Endothelial cell of umbilical vein (primary cell): ENCODE measurements around the gene ZNF24. TPM values are rescaled to one million over a fixed set of nuclear protein-coding genes. Genes with fewer than 3 reads are reported as not detected.

Source experiments
- BruUV-seq: library from RNA; stranded (reverse); fragments of 400-500 nt; replicated peaks from 2 replicates; lab custom pipeline; 2021; lab: Mats Ljungman, UMichigan
- CTCF ChIA-PET: fragments of 300-600, 350-600 bp; sonication (Branson Sonifier 250); formaldehyde crosslinking; loops from one replicate; lab custom pipeline; 2021; ENCODE audit warnings: antibody characterized with exemption, inconsistent platforms; lab: Charles Lee
- POLR2A ChIA-PET: fragments of 300-600, 350-600 bp; sonication (Branson Sonifier 250); formaldehyde crosslinking; loops from one replicate; lab custom pipeline; 2021; ENCODE audit warnings: antibody characterized with exemption, inconsistent platforms; lab: Charles Lee
- DNase-seq: peaks from one replicate; pipeline ENCODE4 v3.0.0-alpha.2; 2011; ENCODE audit warnings: low read depth, low spot score
- FAIRE-seq: peaks from 2 replicates; lab custom pipeline; 2011; peaks lifted over from hg19 to GRCh38; lab: Jason Lieb, UNC
- H2AFZ ChIP-seq: 2 replicates; pipeline ENCODE4 v1.6.0; 2012; ENCODE audit warnings: low read depth, low read length, control low read depth, inconsistent platforms
- H3K27ac ChIP-seq: 2 replicates; pipeline ENCODE4 v1.5.1; 2011; ENCODE audit warnings: low read depth, mild to moderate bottlenecking, control low read depth, low read length, moderate library complexity; ENCODE audit not compliant: insufficient read depth
- H3K27me3 ChIP-seq, 2 experiments: 2 replicates each; pipeline versions ENCODE4 v1.6.0 to v1.6.1; 2011; ENCODE audit warnings: low read length in 2 of 2, mixed read lengths in 1 of 2; ENCODE audit not compliant: control insufficient read depth in 2 of 2, insufficient read depth in 2 of 2
- H3K36me3 ChIP-seq, 2 experiments: 2 replicates in 1 of 2; 3 replicates in 1 of 2; pipeline ENCODE4 v1.5.1; 2011; ENCODE audit warnings: low read length in 2 of 2, mild to moderate bottlenecking in 1 of 2, moderate library complexity in 1 of 2; ENCODE audit not compliant: control insufficient read depth in 2 of 2, insufficient read depth in 2 of 2; ENCODE audit errors: extremely low read depth in 1 of 2
- H3K4me1 ChIP-seq: 3 replicates; pipeline ENCODE4 v1.5.1; 2011; ENCODE audit warnings: mild to moderate bottlenecking, low read length; ENCODE audit not compliant: control insufficient read depth, insufficient read depth; ENCODE audit errors: extremely low read depth
- H3K4me2 ChIP-seq: 2 replicates; pipeline ENCODE4 v1.6.1; 2011; ENCODE audit warnings: low read length, control low read depth, mixed read lengths; ENCODE audit not compliant: insufficient read depth
- H3K4me3 ChIP-seq, 3 experiments: fragments of 200-600 bp in 1 of 3; sonication (generic), shearing (Covaris generic) in 1 of 3; replicated peaks in 1 of 3; 2 replicates each; pipeline ENCODE4 v1.5.1; 2011 to 2016; ENCODE audit warnings: control low read depth in 3 of 3, low read length in 3 of 3, mild to moderate bottlenecking in 2 of 3, inconsistent platforms in 1 of 3, low read depth in 1 of 3, moderate library complexity in 1 of 3; ENCODE audit not compliant: insufficient read depth in 1 of 3
- H3K79me2 ChIP-seq: 2 replicates; pipeline ENCODE4 v1.6.0; 2012; ENCODE audit warnings: low read length, inconsistent platforms; ENCODE audit not compliant: control insufficient read depth, insufficient read depth
- H3K9ac ChIP-seq: replicated peaks from 2 replicates; pipeline ENCODE3; 2011; ENCODE audit warnings: low read length, control low read depth; ENCODE audit not compliant: insufficient read depth; ENCODE audit errors: extremely low read depth
- H3K9me1 ChIP-seq: replicated peaks from 3 replicates; pipeline ENCODE4 v1.6.0; 2011; ENCODE audit warnings: mild to moderate bottlenecking, low read length; ENCODE audit not compliant: control insufficient read depth, insufficient read depth; ENCODE audit errors: extremely low read depth
- H3K9me3 ChIP-seq: replicated peaks from 2 replicates; pipeline ENCODE4 v1.5.1; 2012; ENCODE audit warnings: low read length, inconsistent platforms; ENCODE audit not compliant: control insufficient read depth, insufficient read depth
- H4K20me1 ChIP-seq: replicated peaks from 2 replicates; pipeline ENCODE3; 2011; ENCODE audit warnings: mild to moderate bottlenecking, low read length; ENCODE audit not compliant: control insufficient read depth, insufficient read depth; ENCODE audit errors: extremely low read depth
- CTCF ChIP-seq, 2 donors: IDR thresholded peaks; 1 replicate in 1 of 2; 2 replicates in 1 of 2; pipeline ENCODE4 v1.5.1; 2011; ENCODE audit warnings: low read length in 2 of 2, mild to moderate bottlenecking in 2 of 2, moderate library complexity in 2 of 2, control low read depth in 1 of 2, inconsistent platforms in 1 of 2, low read depth in 1 of 2; ENCODE audit not compliant: insufficient read depth in 1 of 2; ENCODE audit errors: extremely low read depth in 1 of 2
- EZH2 ChIP-seq: IDR thresholded peaks from 2 replicates; pipeline ENCODE4 v1.6.1; 2012; ENCODE audit warnings: borderline replicate concordance, low read depth, mild to moderate bottlenecking, moderate library complexity, low read length, inconsistent platforms; ENCODE audit not compliant: severe bottlenecking
- FOS ChIP-seq: IDR thresholded peaks from 2 replicates; pipeline ENCODE4 v1.6.1; 2011; ENCODE audit warnings: mild to moderate bottlenecking, low read length, moderate library complexity, borderline replicate concordance; ENCODE audit not compliant: insufficient read depth
- GATA2 ChIP-seq: IDR thresholded peaks from 2 replicates; pipeline ENCODE4 v1.7.0; 2011; ENCODE audit warnings: low read depth, mild to moderate bottlenecking, moderate library complexity, mixed read lengths, low read length; ENCODE audit not compliant: insufficient read length, insufficient read depth
- JUN ChIP-seq: IDR thresholded peaks from 2 replicates; pipeline ENCODE4 v1.6.1; 2011; ENCODE audit warnings: borderline replicate concordance, low read depth; ENCODE audit not compliant: insufficient read length, insufficient read depth
- MAX ChIP-seq: IDR thresholded peaks from 2 replicates; pipeline ENCODE4 v1.6.1; 2011; ENCODE audit not compliant: insufficient read depth, insufficient read length
- MYC ChIP-seq: IDR thresholded peaks from one replicate; pipeline ENCODE4 v1.6.1; 2011; ENCODE audit warnings: mild to moderate bottlenecking, low read depth, low read length
- POLR2A ChIP-seq: IDR thresholded peaks from 2 replicates; pipeline ENCODE4 v1.6.1; 2012; ENCODE audit warnings: low read depth, mild to moderate bottlenecking, control low read depth, low read length
- POLR2AphosphoS5 ChIP-seq: IDR thresholded peaks from 2 replicates; pipeline ENCODE4 v1.6.1; 2012; ENCODE audit warnings: low read depth, mild to moderate bottlenecking, control low read depth, low read length, moderate library complexity; ENCODE audit not compliant: insufficient read depth
- dilution Hi-C: fragments of 300-500 bp; cut with MboI; formaldehyde crosslinking; loops from one replicate; pipeline ENCODE4 v1.15.0; 2019; ENCODE audit warnings: low sequenced_read_pairs; ENCODE audit not compliant: extremely low pct_ligation_motif_present
- intact Hi-C: fragments of 100-400 bp; cut with micrococcal nuclease; formaldehyde crosslinking; loops from one replicate; pipeline ENCODE4 v1.10.0; 2022
- polyA plus RNA-seq, 4 experiments: library from polyadenylated mRNA; depleted of rRNA in 3 of 4; stranded (reverse) in 3 of 4; unstranded in 1 of 4; fragments of >200 nt; gene quantifications; 2 replicates each; pipeline versions ENCODE4 v1.2.1 to v1.2.3, GENCODE V29; 2011 to 2012; ENCODE audit warnings: missing spikeins in 1 of 4
- total RNA-seq: library from RNA; stranded (reverse); gene quantifications from 2 replicates; pipeline ENCODE4 v1.2.3, GENCODE V29; 2021

Gene ZNF24
- total and polyA plus RNA-seq, 2 donors (not counting 3 experiments of a cell fraction or from before 2014, with no cell fraction given) = 10.3 to 40.2 TPM

- Histone ChIP-seq H3K9me1 (no peaks in the 10 kb centered on the region), H4K20me1 (no peaks in the 10 kb centered on the region), H3K36me3 (peaks cover 15 to 21% of the 10 kb centered on the region in 2 experiments), H3K27ac (no peak overlapping the region), H3K4me1 (no peaks in the 10 kb centered on the region), H3K79me2 (peaks cover 2% of the 10 kb centered on the region), H3K9ac (no peak overlapping the region), H3K27me3 (no peaks in the 10 kb centered on the region), H2AFZ (no peak overlapping the region), H3K4me2 (no peak overlapping the region), H3K4me3 (no peak overlapping the region), H3K9me3 (no peaks in the 10 kb centered on the region)
- dilution Hi-C loops = no loop called here
- CTCF ChIA-PET = interaction anchor here (1.3 kb wide), 1 partner anchor 9 kb away, joined by 4 read pairs; no protein-coding TSS in a partner anchor
- no TSS peak for BruUV-seq
- intact Hi-C loops = no loop called here
- FAIRE-seq (no peak), DNase-seq (peak; percentile 65)
- TF ChIP-seq CTCF (IDR thresholded peaks at IDR 0.05; ENCODE audit: extremely low read depth in 1 of 2, insufficient read depth in 1 of 2, low read depth in 1 of 2, low read length in 2 of 2) (no peak), GATA2 (no peak), POLR2A (no peak), EZH2 (no peak), FOS (no peak), MYC (no peak), MAX (no peak), JUN (no peak), POLR2AphosphoS5 (no peak)
- POLR2A ChIA-PET = no interaction called here
Measured at GRCh38 chr18:35331367-35332087, 12.7 kb downstream of the ZNF24 start.
